Lower leg skin (tissue), 3 donors: Measurements from ENCODE around the gene DOK7.

ENCODE experiments used
- CTCF ChIP-seq, 3 donors: fragments of 450-650 bp; IDR thresholded peaks; one replicate each; pipeline ENCODE4 v1.5.1; 2016; ENCODE audit warnings: antibody characterized with exemption in 3 of 3, mild to moderate bottlenecking in 3 of 3, moderate library complexity in 2 of 3
- POLR2A ChIP-seq, 2 donors: fragments of 450-650 bp; IDR thresholded peaks; one replicate each; pipeline ENCODE4 v1.6.1; 2016 to 2017; ENCODE audit warnings: antibody characterized with exemption in 2 of 2, mild to moderate bottlenecking in 1 of 2, moderate library complexity in 1 of 2

- TF ChIP-seq POLR2A (IDR thresholded peaks at IDR 0.05) (no peak), CTCF (IDR thresholded peaks at IDR 0.05) (no peak)
Measured at GRCh38 chr4:3521621-3522325, 58.7 kb downstream of the DOK7 start.
